ENCODE data around the gene SPTBN4.
"Not testable (repeated sequence)": the region's sequence is repeated elsewhere in the genome, so short reads cannot be mapped to it uniquely, and the experiment has no call there.

The SPTBN4 gene

DNA sequence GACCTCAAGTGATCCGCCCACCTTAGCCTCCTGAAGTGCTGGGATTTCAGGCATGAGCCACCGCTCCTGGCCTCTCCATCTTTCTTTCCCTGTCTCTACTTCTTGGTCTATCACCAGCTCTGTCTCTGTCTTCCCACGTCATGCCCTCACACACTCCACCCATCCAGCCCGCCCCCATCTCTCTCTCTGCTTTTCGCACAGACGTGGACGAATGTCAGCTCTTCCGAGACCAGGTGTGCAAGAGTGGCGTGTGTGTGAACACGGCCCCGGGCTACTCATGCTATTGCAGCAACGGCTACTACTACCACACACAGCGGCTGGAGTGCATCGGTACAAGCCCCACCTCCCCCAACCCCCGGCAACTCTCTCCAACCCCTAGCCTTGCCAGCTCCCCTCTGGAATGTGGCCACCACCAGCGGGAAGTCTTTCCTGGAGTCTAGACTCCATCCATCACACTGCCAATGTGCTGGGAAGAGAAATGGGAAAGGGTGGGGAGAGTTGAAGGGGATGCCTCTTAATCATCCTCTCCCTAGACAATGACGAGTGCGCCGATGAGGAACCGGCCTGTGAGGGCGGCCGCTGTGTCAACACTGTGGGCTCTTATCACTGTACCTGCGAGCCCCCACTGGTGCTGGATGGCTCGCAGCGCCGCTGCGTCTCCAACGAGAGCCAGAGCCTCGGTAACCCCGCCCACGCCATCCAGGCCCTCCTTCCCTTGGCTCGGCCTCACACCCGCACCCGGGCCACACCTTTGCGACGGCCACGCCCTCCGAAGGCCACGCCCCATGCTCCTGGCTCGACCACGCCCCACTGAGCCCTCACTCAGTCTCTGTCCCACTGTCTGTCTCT is 156.8 kb downstream of the SPTBN4 start:
- peak; percentile 57 for DNase-seq

DNA sequence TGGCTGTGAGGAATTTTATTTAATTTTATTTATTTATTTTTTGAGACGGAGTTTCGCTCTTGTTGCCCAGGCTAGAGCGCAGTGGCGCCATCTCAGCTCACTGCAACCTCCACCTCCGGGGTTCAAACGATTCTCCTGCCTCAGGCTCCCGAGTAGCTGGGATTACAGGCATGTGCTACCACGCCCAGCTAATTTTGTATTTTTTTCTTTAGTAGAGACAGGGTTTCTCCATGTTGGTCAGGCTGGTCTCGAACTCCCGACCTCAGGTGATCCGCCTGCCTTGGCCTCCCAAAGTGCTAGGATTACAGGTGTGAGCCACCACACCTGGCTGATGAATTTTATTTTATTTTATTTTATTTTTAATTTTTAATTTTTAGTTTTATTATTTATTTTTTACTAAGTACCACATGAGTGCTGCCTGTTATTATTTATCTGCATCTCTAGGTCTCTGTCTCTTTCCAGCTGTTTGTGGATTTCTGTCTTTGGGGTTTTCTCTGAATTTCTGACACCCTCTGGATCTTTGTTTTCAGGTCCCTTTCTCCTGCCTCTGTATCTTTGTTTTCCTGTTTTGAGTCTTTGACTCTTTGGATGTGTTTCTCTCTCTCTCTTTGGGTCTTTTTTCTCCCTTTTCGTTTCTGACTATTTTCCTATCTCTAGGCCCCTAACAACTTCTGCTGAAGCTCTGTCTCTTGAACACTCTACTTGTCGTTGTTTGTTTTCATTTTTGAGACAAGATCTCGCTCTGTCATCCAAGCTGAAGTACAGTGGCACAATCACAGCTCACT is 157.8 kb downstream of the SPTBN4 start:
- not testable (repeated sequence) for DNase-seq

DNA sequence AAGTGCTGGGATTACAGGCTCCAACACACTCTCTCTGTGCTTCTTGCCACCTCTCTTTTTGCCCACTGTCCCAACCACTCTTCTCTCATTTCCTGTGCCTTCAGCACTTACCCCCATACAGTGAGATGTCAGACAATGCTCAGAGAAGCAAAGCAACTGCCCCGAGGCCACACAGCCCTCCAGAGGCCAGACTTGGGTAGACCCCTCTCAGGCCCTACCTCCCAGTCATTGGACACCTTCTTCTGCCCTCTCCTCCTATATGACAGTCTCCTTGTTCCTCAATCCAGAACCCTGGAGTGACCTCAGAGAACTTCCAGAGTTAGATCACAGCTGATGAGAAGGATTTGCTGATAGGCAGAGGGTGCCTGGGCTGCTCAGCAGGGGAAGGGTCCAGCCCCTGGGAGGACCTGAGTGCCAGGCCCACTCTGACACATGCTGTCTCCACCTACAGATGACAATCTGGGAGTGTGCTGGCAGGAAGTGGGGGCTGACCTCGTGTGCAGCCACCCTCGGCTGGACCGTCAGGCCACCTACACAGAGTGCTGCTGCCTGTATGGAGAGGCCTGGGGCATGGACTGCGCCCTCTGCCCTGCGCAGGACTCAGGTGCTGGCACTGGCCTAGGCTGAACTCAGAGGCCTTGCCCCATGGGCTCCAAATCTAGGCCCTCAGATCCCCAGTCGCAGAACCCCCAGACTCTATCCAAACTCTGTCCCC is 158.8 kb downstream of the SPTBN4 start:
- no peak for DNase-seq
